ENCODE results near the gene DESI2. TPM values are rescaled to one million over a fixed set of nuclear protein-coding genes. Genes with fewer than 3 reads are reported as not detected.
A peak's percentile ranks its signal among the peaks of the same experiment; 100 is the strongest.

DESI2 gene
- total RNA-seq = 10 to 100 TPM; 21.1 to 22.8 TPM
- 10 to 100 TPM; 13.0 to 16.7 TPM for polyA plus RNA-seq

- ChIA-PET POLR2A (ENCODE audit: partially characterized antibody) (interaction anchor here (0.5 to 3.4 kb wide), 10 partner anchors 9 to 1399 kb away, joined by 3 to 45 read pairs (median 4); partner anchors contain the start of genes CATSPERE, CEP170, COX20 and HNRNPU), CTCF (ENCODE audit: partially characterized antibody) (interaction anchor here (0.9 to 2.2 kb wide), 6 partner anchors 24 to 390 kb away, joined by 3 to 10 read pairs (median 6); no protein-coding TSS in a partner anchor)
- Mint-ChIP-seq H3K27me3 (no peaks in the 10 kb centered on the region), H3K36me3 (peaks cover 8 to 9% of the 10 kb centered on the region in 2 donors), H3K4me3 (peak within 1 kb of the TSS; percentile 80 to 91 (median 86)), H3K27ac (peak within 1 kb of the TSS; percentile 43 to 95 (median 93)), H3K9me3 (no peaks in the 10 kb centered on the region), H3K4me1 (peaks cover 20 to 23% (median 22%) of the 10 kb centered on the region in 4 donors)
- H3K4me3 ChIP-seq (ENCODE audit: low read length in 2 of 2) = peak within 1 kb of the TSS; percentile 61 to 73
- H3K9me3 ChIP-seq (ENCODE audit: control insufficient read depth in 1 of 2, low read length in 2 of 2) = no peaks in the 10 kb centered on the region
- H3K27me3 ChIP-seq (ENCODE audit: insufficient read depth, low read length) = no peaks in the 10 kb centered on the region
- H3K36me3 ChIP-seq (ENCODE audit: insufficient read depth, low read length) = no peaks in the 10 kb centered on the region
- peak; percentile 97 to 100 (median 99) for DNase-seq
- peak within 1 kb of the TSS; percentile 89 for H3K27ac ChIP-seq (ENCODE audit: low read depth, low read length)
- peaks cover 42% of the 10 kb centered on the region for H3K4me1 ChIP-seq (ENCODE audit: insufficient read depth, low read length)
- intact Hi-C loops (cut with micrococcal nuclease) = loop anchor here (1.0 to 2.0 kb wide), 9 partner anchors 50 to 1398 kb away; partner anchors contain the start of genes AKT3, CEP170, COX20 and HNRNPU
These were observed at the start of gene DESI2 for GRCh38 chr1:244652623-244653438. Gene DESI2, plus strand, starts transcription at chr1:244653126. Its CDS starts 188 bp downstream, at chr1:244653314.

DNA sequence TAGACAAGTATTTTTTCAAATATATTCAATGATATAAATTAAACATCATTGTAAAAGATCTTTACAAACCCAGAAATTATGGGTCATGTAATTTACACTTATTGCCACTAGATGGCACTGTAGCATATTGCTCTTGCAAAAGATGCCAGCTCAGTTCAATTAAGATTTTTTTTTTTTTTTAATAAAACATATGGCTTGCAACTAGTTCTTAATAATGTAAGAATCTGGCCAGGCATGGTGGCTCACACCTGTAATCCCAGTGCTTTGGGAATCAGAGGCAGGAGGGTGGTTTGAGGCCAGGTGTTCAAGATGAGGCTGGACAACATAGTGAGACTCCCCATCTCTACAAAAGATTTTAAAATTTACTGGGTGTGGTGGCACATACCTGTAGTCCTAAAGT lies 49.4 kb upstream of the DESI2 start:
- H3K27me3 Mint-ChIP-seq = peaks cover 1 to 2% of the 10 kb centered on the region in 2 donors

DNA sequence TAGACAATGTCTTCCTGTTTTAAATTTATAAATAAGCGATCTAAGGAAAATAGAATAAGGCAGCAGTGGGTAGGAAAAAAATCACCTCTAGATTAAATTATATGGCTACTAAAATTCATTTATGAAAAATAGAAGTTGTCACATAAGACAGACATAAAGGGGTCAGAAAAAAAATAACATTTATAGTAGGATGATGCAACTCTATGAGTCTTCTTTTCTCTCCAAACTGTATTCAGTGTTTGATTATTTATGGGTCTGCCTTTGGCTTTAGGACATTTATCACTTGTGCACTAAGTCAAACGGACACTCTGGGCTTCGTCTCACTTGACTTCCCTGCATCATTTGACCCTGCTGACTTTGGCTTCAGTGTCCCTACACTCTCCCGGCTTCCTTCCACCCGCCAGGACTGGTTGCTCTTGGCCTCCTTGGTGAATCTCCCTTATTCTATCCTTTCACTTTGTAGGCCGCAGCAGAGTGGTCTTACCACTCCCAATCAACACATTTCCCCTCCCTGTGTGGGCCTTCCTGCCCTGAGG lies 47.0 kb upstream of the DESI2 start:
- H3K27me3 ChIP-seq (ENCODE audit: insufficient read depth, low read length) = no peaks in the 10 kb centered on the region
- Mint-ChIP-seq H3K27me3 (peaks cover 1 to 2% of the 10 kb centered on the region in 2 donors), H3K4me1 (no peaks in the 10 kb centered on the region), H3K27ac (no peak overlapping the region), H3K9me3 (no peaks in the 10 kb centered on the region), H3K36me3 (no peaks in the 10 kb centered on the region), H3K4me3 (no peak overlapping the region)
- intact Hi-C loops (cut with micrococcal nuclease) = no loop called here
- H3K4me1 ChIP-seq (ENCODE audit: insufficient read depth, low read length) = no peaks in the 10 kb centered on the region
- CTCF ChIA-PET (ENCODE audit: partially characterized antibody) = interaction anchor here (4.2 to 4.8 kb wide), 2 partner anchors 192 to 437 kb away, joined by 75 to 189 read pairs; no protein-coding TSS in a partner anchor
- H3K27ac ChIP-seq (ENCODE audit: low read depth, low read length) = no peak overlapping the region
- DNase-seq = no peak
- POLR2A ChIA-PET (ENCODE audit: partially characterized antibody) = no interaction called here
- no peak overlapping the region for H3K4me3 ChIP-seq (ENCODE audit: low read length in 2 of 2)
- no peaks in the 10 kb centered on the region for H3K36me3 ChIP-seq (ENCODE audit: insufficient read depth, low read length)
- no peaks in the 10 kb centered on the region for H3K9me3 ChIP-seq (ENCODE audit: control insufficient read depth in 1 of 2, low read length in 2 of 2)

More for the DNA sequence above, 49.4 kb upstream of the DESI2 start:
- POLR2A ChIA-PET (ENCODE audit: partially characterized antibody) = interaction anchor here (1.0 kb wide), 1 partner anchor 49 kb away, joined by 3 read pairs; no protein-coding TSS in a partner anchor
- H3K27me3 ChIP-seq (ENCODE audit: insufficient read depth, low read length) = no peaks in the 10 kb centered on the region
- H3K36me3 ChIP-seq (ENCODE audit: insufficient read depth, low read length) = no peaks in the 10 kb centered on the region
- peaks cover 3% of the 10 kb centered on the region for H3K4me1 ChIP-seq (ENCODE audit: insufficient read depth, low read length)
- Mint-ChIP-seq H3K4me3 (no peak overlapping the region), H3K9me3 (no peaks in the 10 kb centered on the region), H3K36me3 (no peaks in the 10 kb centered on the region), H3K27ac (no peak overlapping the region), H3K4me1 (peaks cover 3 to 11% (median 10%) of the 10 kb centered on the region in 4 donors)
- CTCF ChIA-PET (ENCODE audit: partially characterized antibody) = interaction anchor here (0.6 to 4.8 kb wide), 26 partner anchors 8 to 1859 kb away, joined by 3 to 189 read pairs (median 4); partner anchors contain the start of gene DESI2
- no peak overlapping the region for H3K4me3 ChIP-seq (ENCODE audit: low read length in 2 of 2)
- intact Hi-C loops (cut with micrococcal nuclease) = loop anchor here (1.0 to 5.0 kb wide), 4 partner anchors 50 to 439 kb away; partner anchors contain the start of gene DESI2
- H3K9me3 ChIP-seq (ENCODE audit: control insufficient read depth in 1 of 2, low read length in 2 of 2) = no peaks in the 10 kb centered on the region
- no peak overlapping the region for H3K27ac ChIP-seq (ENCODE audit: low read depth, low read length)
- peak in 4 of 5 donors; percentile 38 to 49 (median 44) for DNase-seq

GRCh38 chr1:244614113-244614836 lies 38.7 kb upstream of the DESI2 start:
- DNase-seq = no peak
- Histone ChIP-seq H3K27ac (ENCODE audit: low read depth, low read length) (no peak overlapping the region), H3K4me1 (ENCODE audit: insufficient read depth, low read length) (no peaks in the 10 kb centered on the region), H3K36me3 (ENCODE audit: insufficient read depth, low read length) (no peaks in the 10 kb centered on the region), H3K27me3 (ENCODE audit: insufficient read depth, low read length) (no peaks in the 10 kb centered on the region), H3K4me3 (ENCODE audit: low read length in 2 of 2) (no peak overlapping the region), H3K9me3 (ENCODE audit: control insufficient read depth in 1 of 2, low read length in 2 of 2) (no peaks in the 10 kb centered on the region)
- intact Hi-C loops (cut with micrococcal nuclease) = no loop called here
- no peaks in the 10 kb centered on the region for H3K36me3 Mint-ChIP-seq
- no peak overlapping the region for H3K4me3 Mint-ChIP-seq
- ChIA-PET POLR2A (ENCODE audit: partially characterized antibody) (interaction anchor here (0.7 kb wide), 1 partner anchor 236 kb away, joined by 3 read pairs; no protein-coding TSS in a partner anchor), CTCF (ENCODE audit: partially characterized antibody) (no interaction called here)
- H3K9me3 Mint-ChIP-seq = peaks cover 0 to 4% (median 0%) of the 10 kb centered on the region in 8 donors
- no peaks in the 10 kb centered on the region for H3K27me3 Mint-ChIP-seq
- no peaks in the 10 kb centered on the region for H3K4me1 Mint-ChIP-seq
- peak overlapping the region in 2 of 7 donors; percentile 52 to 69 for H3K27ac Mint-ChIP-seq

DNA sequence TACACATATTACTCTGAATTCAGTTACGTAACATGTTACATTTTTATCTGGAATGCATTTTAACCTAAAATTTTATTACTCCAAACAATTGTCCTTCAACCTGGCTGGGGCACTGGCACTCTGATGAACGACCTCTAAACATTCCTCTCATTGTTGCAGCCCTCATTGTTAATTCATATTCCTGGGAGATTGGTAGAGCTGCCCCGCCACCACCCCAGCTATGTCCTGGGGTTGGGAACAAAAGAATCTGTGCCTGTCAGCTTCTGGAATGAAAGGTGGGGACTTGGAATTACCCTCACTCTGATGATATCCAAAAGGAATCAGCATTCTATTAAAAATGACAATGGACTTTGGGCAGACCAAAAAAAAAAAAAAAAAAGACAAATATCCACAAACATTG lies 38.0 kb upstream of the DESI2 start:
- Histone ChIP-seq H3K27ac (ENCODE audit: low read depth, low read length) (no peak overlapping the region), H3K27me3 (ENCODE audit: insufficient read depth, low read length) (no peaks in the 10 kb centered on the region), H3K4me1 (ENCODE audit: insufficient read depth, low read length) (no peaks in the 10 kb centered on the region), H3K36me3 (ENCODE audit: insufficient read depth, low read length) (no peaks in the 10 kb centered on the region), H3K4me3 (ENCODE audit: low read length in 2 of 2) (no peak overlapping the region), H3K9me3 (ENCODE audit: control insufficient read depth in 1 of 2, low read length in 2 of 2) (no peaks in the 10 kb centered on the region)
- Mint-ChIP-seq H3K36me3 (no peaks in the 10 kb centered on the region), H3K27ac (no peak overlapping the region), H3K9me3 (peaks cover 0 to 4% (median 0%) of the 10 kb centered on the region in 8 donors), H3K4me1 (no peaks in the 10 kb centered on the region), H3K27me3 (no peaks in the 10 kb centered on the region), H3K4me3 (no peak overlapping the region)
- ChIA-PET POLR2A (ENCODE audit: partially characterized antibody) (interaction anchor here (0.7 kb wide), 1 partner anchor 235 kb away, joined by 3 read pairs; no protein-coding TSS in a partner anchor), CTCF (ENCODE audit: partially characterized antibody) (no interaction called here)
- intact Hi-C loops (cut with micrococcal nuclease) = no loop called here
- DNase-seq = no peak

DNA sequence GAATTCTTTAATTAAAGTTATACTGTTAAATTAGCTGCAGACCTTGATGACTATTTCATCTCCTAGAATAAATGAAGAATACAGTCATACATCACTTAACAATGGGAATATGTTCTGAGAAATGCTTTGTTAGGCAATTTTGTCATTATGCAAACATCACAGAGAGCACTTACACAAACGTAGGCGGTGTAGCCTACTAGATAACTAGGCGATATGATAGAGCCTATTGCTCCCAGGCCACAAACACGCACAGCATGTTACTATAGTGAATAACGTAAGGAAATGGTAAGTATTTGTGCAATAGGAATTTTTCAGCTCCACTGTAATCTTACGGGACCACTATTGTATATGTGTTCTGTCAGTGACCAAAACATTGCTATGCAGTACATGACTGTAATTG lies 37.6 kb upstream of the DESI2 start:
- no peak overlapping the region for H3K27ac Mint-ChIP-seq
- DNase-seq = no peak
- Histone ChIP-seq H3K36me3 (ENCODE audit: insufficient read depth, low read length) (no peaks in the 10 kb centered on the region), H3K27ac (ENCODE audit: low read depth, low read length) (no peak overlapping the region), H3K27me3 (ENCODE audit: insufficient read depth, low read length) (no peaks in the 10 kb centered on the region), H3K4me1 (ENCODE audit: insufficient read depth, low read length) (no peaks in the 10 kb centered on the region), H3K9me3 (ENCODE audit: control insufficient read depth in 1 of 2, low read length in 2 of 2) (no peaks in the 10 kb centered on the region), H3K4me3 (ENCODE audit: low read length in 2 of 2) (no peak overlapping the region)
- H3K4me1 Mint-ChIP-seq = no peaks in the 10 kb centered on the region
- intact Hi-C loops (cut with micrococcal nuclease) = no loop called here
- no peaks in the 10 kb centered on the region for H3K36me3 Mint-ChIP-seq
- POLR2A ChIA-PET (ENCODE audit: partially characterized antibody) = interaction anchor here (0.6 to 0.7 kb wide), 2 partner anchors 235 to 394 kb away, joined by 3 read pairs; no protein-coding TSS in a partner anchor
- CTCF ChIA-PET (ENCODE audit: partially characterized antibody) = no interaction called here
- H3K27me3 Mint-ChIP-seq = no peaks in the 10 kb centered on the region
- peaks cover 0 to 4% (median 0%) of the 10 kb centered on the region in 8 donors for H3K9me3 Mint-ChIP-seq
- H3K4me3 Mint-ChIP-seq = no peak overlapping the region

Data from CD4-positive, alpha-beta memory T cell (primary cell).